Ovary (tissue), 9 donors: ENCODE measurements around the gene DBH. TPM values are rescaled to one million over a fixed set of nuclear protein-coding genes. Genes with fewer than 3 reads are reported as not detected.

ENCODE experiments used
- DNase-seq, 5 donors: peaks; one replicate each; pipeline ENCODE4 v3.0.0-alpha.2; 2019 to 2020
- H3K27ac ChIP-seq, 2 donors: fragments of 200-600 bp; one replicate each; pipeline versions ENCODE4 v1.5.1 to v1.8.0; 2019 to 2022
- H3K27me3 ChIP-seq: fragments of 200-600 bp; one replicate; pipeline ENCODE4 v1.8.0; 2022
- H3K36me3 ChIP-seq: fragments of 200-600 bp; sonication (generic); one replicate; pipeline ENCODE4 v1.5.1; 2019
- H3K4me1 ChIP-seq: one replicate; pipeline ENCODE4 v1.8.1; 2013; ENCODE audit warnings: mild to moderate bottlenecking, moderate library complexity; ENCODE audit not compliant: insufficient read depth
- H3K4me3 ChIP-seq: fragments of 200-600 bp; sonication (generic); one replicate; pipeline ENCODE4 v1.5.1; 2017
- H3K9me3 ChIP-seq, 2 donors: fragments of 200-600 bp in 1 of 2; sonication (generic) in 1 of 2; one replicate each; pipeline versions ENCODE4 v1.5.1 to v1.8.1; 2013 to 2019; ENCODE audit warnings: mild to moderate bottlenecking in 1 of 2, moderate library complexity in 1 of 2
- CTCF ChIP-seq, 3 donors: fragments of 450-650 bp in 2 of 3; fragments of 200-600 bp in 1 of 3; IDR thresholded peaks; one replicate each; pipeline versions ENCODE4 v1.5.1 to v1.8.0; 2016 to 2022; ENCODE audit warnings: antibody characterized with exemption in 3 of 3, mild to moderate bottlenecking in 1 of 3
- EP300 ChIP-seq: sonication (generic); formaldehyde crosslinking; IDR thresholded peaks from one replicate; pipeline ENCODE4 v1.6.1; 2017; ENCODE audit warnings: antibody characterized with exemption
- POLR2A ChIP-seq: fragments of 450-650 bp; IDR thresholded peaks from one replicate; pipeline ENCODE4 v1.6.1; 2017; ENCODE audit warnings: antibody characterized with exemption, mild to moderate bottlenecking, moderate library complexity
- WGBS, 3 donors: extraction: QIAGEN DNeasy Blood & Tissue Kit in 1 of 3; methylation state at CpG; one replicate each; pipeline versions ENCODE4 v1.1.5 to v1.1.7; 2013 to 2017; 5-methylcytosine and 5-hydroxymethylcytosine counted together
- intact Hi-C, 4 donors: fragments of 100-400 bp; cut with DNase I; formaldehyde crosslinking; loops; one replicate each; pipeline versions ENCODE4 v1.11.0 to v1.15.1; 2022 to 2023
- polyA plus RNA-seq, 2 donors: library from polyadenylated mRNA; stranded (reverse); fragments of 200-250 nt in 1 of 2; fragments of 350-450 nt in 1 of 2; fragmentation: Illumina TruSeq in 1 of 2; extraction: RNeasy Lipid Tissue Mini Kit (QIAGEN cat#74804) in 1 of 2; gene quantifications; one replicate each; pipeline ENCODE4 v1.2.3, GENCODE V29; 2013 to 2014
- total RNA-seq, 7 donors: library from RNA; depleted of rRNA in 2 of 7; stranded (reverse); fragments of >200 nt in 2 of 7; fragmentation: NEBNext Ultra II Directional in 3 of 7; extraction: Animal tissue kit (Norgen Biotek cat#: 25700) in 3 of 7; gene quantifications; one replicate each; pipeline versions ENCODE4 v1.1.0 to v1.2.4, GENCODE V29; 2016 to 2023
- donor health status: DM: no; HTN: no; CAD: no; lungs with moderate emphysema.
- donor health status: DM: no; HTN: no; CAD: no.
- donor health status: Bipolar disorder and iron deficiency.
- donor health status: DM: yes; HTN: yes; CAD: no.
- donor health status: DM: no; HTN: no; CAD: no.
- donor health status: DM: yes; HTN: yes; CAD: no.

Gene DBH
- total and polyA plus RNA-seq, 9 donors: 0.28 TPM; not detected in 8

- H3K4me1 ChIP-seq: no peaks in the 10 kb centered on the region
- 71 to 77% (median 72%) methylated on average over 20 of the region's 20 CpGs for WGBS, 3 donors
- no peak overlapping the region for H3K27ac ChIP-seq
- no peaks in the 10 kb centered on the region for H3K36me3 ChIP-seq
- intact Hi-C loops: no loop called here
- H3K9me3 ChIP-seq: no peaks in the 10 kb centered on the region
- no peak for DNase-seq
- no peak overlapping the region for H3K4me3 ChIP-seq
- no peaks in the 10 kb centered on the region for H3K27me3 ChIP-seq
- TF ChIP-seq POLR2A: no peak
- TF ChIP-seq EP300: no peak
- TF ChIP-seq CTCF (IDR thresholded peaks at IDR 0.05): no peak
Measured at GRCh38 chr9:133590231-133590855, 45.8 kb upstream of the DBH start.

- H3K36me3 ChIP-seq: no peaks in the 10 kb centered on the region
- no peaks in the 10 kb centered on the region for H3K9me3 ChIP-seq
- H3K27ac ChIP-seq: no peak overlapping the region
- TF ChIP-seq POLR2A: no peak
- no peak for TF ChIP-seq EP300
- TF ChIP-seq CTCF (IDR thresholded peaks at IDR 0.05): no peak
- no peaks in the 10 kb centered on the region for H3K4me1 ChIP-seq
- no peak overlapping the region for H3K4me3 ChIP-seq
- no peak for DNase-seq
- intact Hi-C loops: no loop called here
- H3K27me3 ChIP-seq: no peaks in the 10 kb centered on the region
- WGBS, 3 donors: 88 to 89% (median 89%) methylated on average over 15 to 17 of the region's 17 CpGs
Measured at GRCh38 chr9:133591116-133591910, 44.9 kb upstream of the DBH start.

GRCh38 chr9:133591985-133592384 is 44.2 kb upstream of the DBH start:
- TF ChIP-seq EP300: no peak
- WGBS, 3 donors: 40 to 52% (median 43%) methylated on average over 10 of the region's 10 CpGs
- no peak for DNase-seq
- intact Hi-C loops: no loop called here
- Histone ChIP-seq H3K36me3 (no peaks in the 10 kb centered on the region), H3K4me3 (no peak overlapping the region), H3K9me3 (no peaks in the 10 kb centered on the region), H3K4me1 (no peaks in the 10 kb centered on the region), H3K27me3 (no peaks in the 10 kb centered on the region), H3K27ac (no peak overlapping the region)

GRCh38 chr9:133592731-133593409 is 43.3 kb upstream of the DBH start:
- H3K4me1 ChIP-seq: no peaks in the 10 kb centered on the region
- no peak for DNase-seq
- WGBS, 3 donors: 78 to 86% (median 83%) methylated on average over 17 of the region's 17 CpGs
- no peaks in the 10 kb centered on the region for H3K36me3 ChIP-seq
- intact Hi-C loops: no loop called here
- no peak overlapping the region for H3K4me3 ChIP-seq
- H3K27ac ChIP-seq: no peak overlapping the region
- H3K9me3 ChIP-seq: no peaks in the 10 kb centered on the region
- no peaks in the 10 kb centered on the region for H3K27me3 ChIP-seq
- TF ChIP-seq POLR2A: no peak
- no peak for TF ChIP-seq CTCF (IDR thresholded peaks at IDR 0.05)
